ENCODE data around the gene ITSN1.

Gene ITSN1

GRCh38 chr21:33733601-33734000 lies 91.3 kb downstream of the ITSN1 start:
- no peak for DNase-seq

- DNase-seq, result no peak
Measured at GRCh38 chr21:33734291-33734690, 92.0 kb downstream of the ITSN1 start.

- no peak for DNase-seq
Measured at GRCh38 chr21:33734818-33735217, 92.5 kb downstream of the ITSN1 start.

- no peak for DNase-seq
Measured at GRCh38 chr21:33736569-33736968, 94.3 kb downstream of the ITSN1 start.

- DNase-seq, result no peak
Measured at GRCh38 chr21:33739701-33740100, 97.4 kb downstream of the ITSN1 start.

- DNase-seq, result no peak
Measured at GRCh38 chr21:33747420-33747819, 105.1 kb downstream of the ITSN1 start.

GRCh38 chr21:33748903-33749302 lies 106.6 kb downstream of the ITSN1 start:
- DNase-seq, result no peak

GRCh38 chr21:33750017-33750416 lies 107.7 kb downstream of the ITSN1 start:
- DNase-seq, result no peak

GRCh38 chr21:33751120-33751519 lies 108.8 kb downstream of the ITSN1 start:
- DNase-seq, result no peak

- no peak for DNase-seq
Measured at GRCh38 chr21:33751533-33751932, 109.2 kb downstream of the ITSN1 start.

GRCh38 chr21:33752260-33752659 lies 110.0 kb downstream of the ITSN1 start:
- DNase-seq, result no peak

GRCh38 chr21:33753886-33754285 lies 111.6 kb downstream of the ITSN1 start:
- no peak for DNase-seq

- no peak for DNase-seq
Measured at GRCh38 chr21:33754481-33754880, 112.2 kb downstream of the ITSN1 start.

- no peak for DNase-seq
Measured at GRCh38 chr21:33755354-33755753, 113.1 kb downstream of the ITSN1 start.

- no peak for DNase-seq
Measured at GRCh38 chr21:33760641-33761440, 118.5 kb downstream of the ITSN1 start.

- no peak for DNase-seq
Measured at GRCh38 chr21:33761441-33762036, 119.2 kb downstream of the ITSN1 start.

- DNase-seq, result no peak
Measured at GRCh38 chr21:33762803-33763581, 120.7 kb downstream of the ITSN1 start.

- DNase-seq, result no peak
Measured at GRCh38 chr21:33763582-33763899, 121.2 kb downstream of the ITSN1 start.

- no peak for DNase-seq
Measured at GRCh38 chr21:33767236-33767635, 124.9 kb downstream of the ITSN1 start.

GRCh38 chr21:33767960-33768359 lies 125.7 kb downstream of the ITSN1 start:
- no peak for DNase-seq

GRCh38 chr21:33769057-33769456 lies 126.8 kb downstream of the ITSN1 start:
- no peak for DNase-seq

GRCh38 chr21:33770542-33770941 lies 128.2 kb downstream of the ITSN1 start:
- no peak for DNase-seq

- no peak for DNase-seq
Measured at GRCh38 chr21:33771976-33772375, 129.7 kb downstream of the ITSN1 start.

GRCh38 chr21:33774551-33774950 lies 132.2 kb downstream of the ITSN1 start:
- DNase-seq, result no peak

All from NCI-H1417 treated with DMSO at 0.1 percent for 48 hours (cell line).